CD4-positive, alpha-beta T cell treated with Interleukin-1 beta for 1 hour (primary cell): ENCODE results near the gene GTF3C5.
"Not testable (repeated sequence)": the region's sequence is repeated elsewhere in the genome, so short reads cannot be mapped to it uniquely, and the experiment has no call there.

Source experiments
- DNase-seq, 2 donors: peaks; one replicate each; pipeline ENCODE4 v3.0.0-alpha.2; 2020 to 2022

GTF3C5 gene, protein sequence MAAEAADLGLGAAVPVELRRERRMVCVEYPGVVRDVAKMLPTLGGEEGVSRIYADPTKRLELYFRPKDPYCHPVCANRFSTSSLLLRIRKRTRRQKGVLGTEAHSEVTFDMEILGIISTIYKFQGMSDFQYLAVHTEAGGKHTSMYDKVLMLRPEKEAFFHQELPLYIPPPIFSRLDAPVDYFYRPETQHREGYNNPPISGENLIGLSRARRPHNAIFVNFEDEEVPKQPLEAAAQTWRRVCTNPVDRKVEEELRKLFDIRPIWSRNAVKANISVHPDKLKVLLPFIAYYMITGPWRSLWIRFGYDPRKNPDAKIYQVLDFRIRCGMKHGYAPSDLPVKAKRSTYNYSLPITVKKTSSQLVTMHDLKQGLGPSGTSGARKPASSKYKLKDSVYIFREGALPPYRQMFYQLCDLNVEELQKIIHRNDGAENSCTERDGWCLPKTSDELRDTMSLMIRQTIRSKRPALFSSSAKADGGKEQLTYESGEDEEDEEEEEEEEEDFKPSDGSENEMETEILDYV

DNA sequence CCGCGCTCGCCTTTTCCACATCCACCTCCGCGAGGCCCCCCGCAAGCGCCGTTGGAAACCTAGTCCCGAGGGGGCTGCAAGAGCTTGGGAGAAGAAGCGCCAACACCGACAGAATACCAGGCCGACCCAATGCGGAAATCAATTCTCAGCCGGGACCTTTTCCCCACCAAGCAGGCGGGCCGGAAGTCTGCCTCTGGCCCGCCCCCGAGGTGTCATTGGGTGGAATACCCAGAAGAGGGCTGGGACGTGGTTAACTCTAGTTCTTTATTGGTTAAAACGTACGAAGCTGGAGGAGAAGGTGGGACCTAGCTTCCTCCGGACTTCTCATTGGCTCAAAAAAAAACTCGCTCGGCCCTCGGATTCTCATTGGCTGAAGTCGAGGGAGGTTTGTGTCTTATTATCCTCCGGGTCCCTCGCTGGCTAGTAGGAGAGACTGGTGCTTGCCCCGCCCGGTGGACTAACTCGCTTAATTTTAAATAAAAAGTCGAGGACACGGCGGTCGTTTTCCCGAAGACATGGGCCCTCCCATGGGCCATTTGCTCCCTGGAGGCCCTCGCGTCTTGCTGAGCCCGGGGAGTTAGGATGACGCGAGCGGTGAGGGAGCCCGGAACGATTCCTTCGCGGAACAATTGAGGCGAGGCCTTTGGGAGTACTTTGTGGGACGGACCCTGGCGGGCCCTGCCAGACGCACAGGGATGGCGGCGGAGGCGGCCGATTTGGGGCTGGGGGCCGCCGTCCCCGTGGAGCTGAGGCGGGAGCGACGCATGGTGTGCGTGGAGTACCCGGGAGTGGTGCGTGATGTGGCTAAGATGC, at the start of gene GTF3C5:
GTF3C5 (plus strand) TSS at position 681 of the 813 bp plus-strand sequence; CDS start at position 696, 15 bp downstream.
- DNase-seq = peak; percentile 95 to 96

DNA sequence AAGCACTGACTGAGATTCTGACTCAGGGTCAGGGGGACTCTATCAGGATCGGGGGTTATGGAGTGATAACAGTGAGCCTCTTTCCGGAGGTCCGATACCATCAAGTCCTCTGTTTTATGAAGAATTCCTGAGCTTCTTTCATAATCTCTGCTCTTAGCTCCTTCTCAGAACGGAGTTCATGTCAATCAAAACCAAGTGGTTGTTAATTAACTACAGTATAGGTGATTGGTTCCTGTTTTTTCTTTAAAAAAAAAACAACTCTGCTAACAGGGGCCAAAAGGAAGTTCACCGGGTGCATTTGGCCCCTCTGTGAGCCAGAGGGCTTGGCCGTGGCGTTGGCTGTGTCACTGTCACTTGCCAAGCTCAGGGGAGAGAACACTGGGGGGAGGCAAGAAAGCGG, 48.3 kb upstream of the GTF3C5 start:
- DNase-seq = no peak

DNA sequence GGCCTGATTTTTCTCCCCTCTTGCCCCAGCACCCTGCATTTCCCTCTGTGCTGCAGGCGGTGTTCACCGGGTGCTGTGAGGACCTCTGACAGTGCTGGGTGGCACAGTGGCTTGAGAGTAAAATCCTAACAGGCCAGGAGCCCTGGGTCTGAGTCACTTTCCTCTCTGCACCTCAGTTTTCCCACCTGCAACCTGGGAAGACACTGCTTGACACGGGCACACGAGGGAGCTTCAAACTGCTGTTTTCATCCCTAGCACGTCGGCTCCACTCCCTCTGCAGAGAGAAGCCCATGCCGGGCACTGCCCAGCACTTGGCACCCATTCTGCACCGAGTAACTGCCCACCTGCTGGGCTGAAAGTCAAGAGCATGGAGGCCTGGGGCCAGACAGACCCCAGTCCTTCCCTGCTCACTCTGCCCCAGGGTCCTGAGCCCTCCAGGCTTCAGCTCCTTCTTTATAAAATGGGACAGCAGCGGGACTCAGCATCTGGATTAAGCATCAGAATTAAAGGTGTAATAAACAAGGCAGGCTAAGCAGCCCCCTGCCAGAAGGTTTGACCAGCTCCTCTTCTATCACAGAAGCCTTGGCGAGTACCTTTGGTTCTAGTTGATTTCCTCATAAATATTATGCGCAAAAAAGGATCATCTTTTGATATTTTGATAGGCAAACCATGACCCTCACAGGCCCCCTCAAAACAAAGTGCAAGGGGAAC, 47.2 kb upstream of the GTF3C5 start:
- DNase-seq = no peak

DNA sequence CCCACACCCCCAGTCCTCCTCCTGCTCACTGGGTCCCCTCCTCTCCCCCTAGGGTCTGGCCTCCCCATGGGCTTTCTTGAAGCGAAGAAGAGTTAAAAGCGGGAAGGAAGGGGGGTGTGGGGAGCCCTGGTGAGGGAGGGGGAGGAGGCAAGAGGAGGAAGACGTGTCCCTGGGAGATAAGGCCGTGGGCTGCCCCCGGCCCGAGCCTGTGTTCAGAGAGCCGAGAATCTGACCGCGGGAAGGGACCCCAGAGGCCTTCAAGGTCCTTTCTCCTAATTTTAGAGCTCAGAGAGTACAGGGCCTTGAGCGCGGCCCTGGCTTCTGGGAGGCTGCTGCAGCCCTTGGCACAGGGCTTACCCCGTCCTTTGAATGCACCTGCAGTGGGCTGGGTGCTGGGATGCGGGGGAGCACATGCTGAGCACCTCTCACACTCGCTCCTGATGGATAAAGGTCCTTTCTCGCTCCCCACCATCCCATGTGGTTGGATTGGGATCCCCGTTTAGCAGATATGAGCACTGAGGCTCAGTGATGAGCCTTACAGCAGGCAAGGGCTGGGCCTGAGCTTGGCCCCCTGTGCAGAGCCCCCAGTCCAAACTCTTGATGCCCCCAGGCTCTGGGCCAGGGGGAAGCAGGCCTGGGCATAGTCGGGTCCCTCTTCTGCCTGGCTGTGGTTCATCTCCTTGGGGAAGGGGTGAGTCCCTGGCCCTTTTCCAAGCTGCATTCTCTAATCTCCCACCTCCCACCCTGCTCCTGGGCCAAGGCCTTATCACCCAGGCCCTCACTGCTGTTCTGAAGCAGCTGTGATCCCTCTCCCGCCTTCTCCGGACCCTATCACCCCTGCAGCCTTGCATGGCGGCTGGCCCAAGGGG, 46.4 kb upstream of the GTF3C5 start:
- no peak for DNase-seq

DNA sequence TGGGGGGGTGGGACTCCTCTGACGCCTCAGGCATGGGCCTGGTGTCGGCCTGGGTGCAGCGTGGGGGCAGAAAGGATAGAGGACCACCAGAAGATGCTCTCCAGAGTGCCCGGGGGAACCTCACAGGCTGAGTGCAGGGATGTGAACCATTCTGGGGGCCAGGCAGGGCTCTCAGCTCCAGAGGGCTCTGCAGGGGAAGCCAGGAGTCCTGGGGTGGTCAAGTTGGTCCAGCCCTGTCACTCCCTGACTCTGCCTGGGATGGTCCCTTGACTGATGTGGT, 45.8 kb upstream of the GTF3C5 start:
- DNase-seq = no peak

DNA sequence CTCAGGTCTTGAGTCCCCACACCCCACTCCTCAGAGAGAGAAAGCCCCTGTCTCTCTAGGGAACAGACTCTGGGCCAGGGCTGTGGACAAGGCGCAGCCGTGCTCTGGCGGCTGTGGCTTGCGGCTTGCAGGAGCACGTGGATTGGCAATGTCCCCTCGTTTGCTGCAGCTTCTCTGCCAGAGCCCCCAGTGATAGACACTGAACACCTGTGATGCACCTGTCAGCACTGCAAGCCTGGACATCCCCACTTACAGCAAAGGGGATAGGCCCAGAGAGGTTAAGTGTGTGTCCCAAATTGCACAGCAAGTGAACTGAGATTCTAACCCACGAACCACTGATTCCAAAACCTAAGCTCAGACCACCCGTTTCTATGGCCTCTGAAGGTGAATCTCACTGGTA, 45.3 kb upstream of the GTF3C5 start:
- DNase-seq = no peak

DNA sequence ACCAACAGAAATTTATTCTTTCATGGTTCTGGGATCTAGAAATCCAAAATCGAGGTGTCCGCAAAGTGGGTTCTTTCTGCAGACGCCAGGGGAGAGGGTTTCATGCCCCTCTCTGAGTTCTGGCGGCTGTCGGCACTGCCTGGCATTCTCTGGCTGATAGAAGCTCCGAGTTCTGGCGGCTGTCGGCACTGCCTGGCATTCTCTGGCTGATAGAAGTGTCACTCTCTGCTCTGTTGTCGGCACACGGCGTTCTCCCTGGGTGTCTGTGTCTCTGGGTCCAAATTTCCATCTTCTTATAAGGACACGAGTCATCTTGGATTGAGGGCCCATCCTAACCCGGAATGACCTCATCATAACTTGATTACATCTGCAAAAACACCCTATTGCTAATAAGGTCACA, 44.7 kb upstream of the GTF3C5 start:
- DNase-seq = no peak

DNA sequence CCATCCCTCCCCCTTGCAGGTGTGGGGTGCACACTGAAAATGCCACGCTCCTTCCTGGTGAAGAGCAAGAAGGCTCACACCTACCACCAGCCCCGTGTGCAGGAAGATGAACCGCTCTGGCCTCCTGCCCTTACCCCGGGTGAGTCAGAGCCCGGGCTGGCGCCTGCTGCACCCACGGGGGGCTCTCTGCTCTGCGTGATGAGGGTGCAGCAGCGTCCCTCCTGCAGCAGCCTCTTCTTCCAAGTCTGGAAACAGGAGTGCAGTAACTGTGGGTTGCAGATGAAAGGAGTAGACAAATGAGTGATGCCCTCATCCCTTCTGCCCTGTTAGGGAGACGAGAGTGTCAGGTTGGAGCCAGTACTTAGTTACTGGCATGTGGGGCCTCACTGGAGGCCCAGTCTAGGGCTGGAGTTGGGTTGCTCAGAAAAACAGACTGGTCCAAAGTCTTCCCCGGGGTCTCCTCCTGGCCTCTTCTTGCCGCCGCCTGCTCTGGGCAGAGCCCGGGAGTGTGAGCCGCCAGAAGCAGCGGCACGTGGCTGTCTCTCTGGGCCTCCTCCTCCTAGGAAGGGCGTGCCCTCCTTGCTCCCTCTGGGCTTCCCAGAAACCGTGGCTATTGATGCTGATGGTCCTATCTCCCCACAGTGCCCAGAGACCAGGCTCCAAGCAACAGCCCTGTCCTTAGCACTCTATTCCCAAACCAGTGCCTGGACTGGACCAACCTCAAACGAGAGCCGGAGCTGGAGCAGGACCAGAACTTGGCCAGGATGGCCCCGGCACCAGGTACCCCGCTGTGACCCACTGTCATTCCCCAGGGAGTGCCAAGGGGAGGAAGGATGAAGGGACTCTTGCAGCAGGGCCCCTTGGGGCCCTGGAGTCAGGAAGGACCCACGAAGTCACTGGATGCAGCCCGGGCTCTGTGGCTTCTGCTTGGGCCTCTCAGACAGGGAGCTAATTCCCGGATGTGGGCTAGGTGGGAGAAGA, 43.9 kb upstream of the GTF3C5 start:
- no peak for DNase-seq

DNA sequence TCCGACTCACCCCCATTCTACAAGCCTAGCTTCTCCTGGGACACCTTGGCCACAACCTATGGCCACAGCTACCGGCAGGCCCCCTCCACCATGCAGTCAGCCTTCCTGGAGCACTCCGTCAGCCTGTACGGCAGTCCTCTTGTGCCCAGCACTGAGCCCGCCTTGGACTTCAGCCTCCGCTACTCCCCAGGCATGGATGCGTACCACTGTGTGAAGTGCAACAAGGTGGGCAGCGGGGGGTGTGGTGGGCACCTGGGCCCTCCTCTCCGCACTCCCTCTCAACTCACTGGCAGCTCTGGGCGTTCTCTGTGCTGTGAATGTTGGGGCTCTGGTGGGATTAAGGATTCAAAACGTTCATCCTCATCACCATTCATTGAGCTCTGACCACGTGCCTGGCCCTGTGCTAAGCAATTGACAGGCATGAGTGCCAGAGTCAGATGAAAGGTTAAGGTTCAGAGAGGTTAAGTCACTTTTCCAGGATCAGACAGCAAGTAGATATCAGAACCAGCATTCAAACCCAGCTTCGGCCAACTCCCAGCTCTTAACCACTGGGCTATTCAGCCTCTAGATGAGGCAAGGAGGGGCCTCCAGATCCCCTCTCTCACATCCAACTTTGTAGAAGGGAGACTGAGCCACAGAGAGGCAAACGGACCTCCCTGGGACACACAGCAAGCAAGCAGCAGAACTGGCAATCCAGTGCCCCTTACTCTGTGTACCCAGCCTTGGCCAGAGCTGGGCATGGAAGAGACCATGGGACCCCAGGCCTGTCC, 42.4 kb upstream of the GTF3C5 start:
- no peak for DNase-seq

DNA sequence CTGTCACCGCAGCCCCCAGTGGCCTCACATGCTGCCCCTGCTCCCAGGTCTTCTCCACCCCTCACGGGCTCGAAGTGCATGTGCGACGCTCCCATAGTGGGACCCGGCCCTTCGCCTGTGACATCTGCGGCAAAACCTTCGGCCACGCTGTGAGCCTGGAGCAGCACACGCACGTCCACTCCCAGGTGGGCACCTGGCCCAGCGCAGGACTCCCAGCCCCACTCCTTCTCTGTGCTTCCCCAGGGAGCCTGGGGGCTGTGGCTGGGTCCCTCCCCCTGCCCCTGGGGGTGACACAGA, 41.8 kb upstream of the GTF3C5 start:
- no peak for DNase-seq

DNA sequence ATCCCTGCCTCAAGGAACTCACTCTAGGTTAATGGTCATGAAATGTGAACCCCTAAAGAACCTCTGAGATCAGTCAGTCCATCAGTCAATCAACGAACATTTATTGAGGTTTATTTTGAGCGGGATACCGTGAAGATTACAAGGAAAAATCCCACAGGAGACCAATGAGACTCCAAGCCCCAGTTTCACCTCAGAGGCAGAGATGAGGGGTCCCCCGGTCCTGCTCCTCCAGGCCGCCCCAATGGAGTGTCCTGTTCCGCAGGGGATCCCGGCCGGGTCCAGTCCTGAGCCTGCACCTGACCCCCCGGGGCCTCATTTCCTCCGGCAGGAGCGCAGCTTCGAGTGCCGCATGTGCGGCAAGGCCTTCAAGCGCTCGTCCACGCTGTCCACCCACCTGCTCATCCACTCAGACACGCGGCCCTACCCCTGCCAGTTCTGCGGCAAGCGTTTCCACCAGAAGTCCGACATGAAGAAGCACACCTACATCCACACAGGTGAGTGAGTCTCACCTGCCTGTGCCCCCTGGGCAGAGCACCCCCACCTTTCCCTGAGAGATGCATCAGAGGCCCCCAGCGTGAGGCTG, 41.3 kb upstream of the GTF3C5 start:
- DNase-seq = no peak

DNA sequence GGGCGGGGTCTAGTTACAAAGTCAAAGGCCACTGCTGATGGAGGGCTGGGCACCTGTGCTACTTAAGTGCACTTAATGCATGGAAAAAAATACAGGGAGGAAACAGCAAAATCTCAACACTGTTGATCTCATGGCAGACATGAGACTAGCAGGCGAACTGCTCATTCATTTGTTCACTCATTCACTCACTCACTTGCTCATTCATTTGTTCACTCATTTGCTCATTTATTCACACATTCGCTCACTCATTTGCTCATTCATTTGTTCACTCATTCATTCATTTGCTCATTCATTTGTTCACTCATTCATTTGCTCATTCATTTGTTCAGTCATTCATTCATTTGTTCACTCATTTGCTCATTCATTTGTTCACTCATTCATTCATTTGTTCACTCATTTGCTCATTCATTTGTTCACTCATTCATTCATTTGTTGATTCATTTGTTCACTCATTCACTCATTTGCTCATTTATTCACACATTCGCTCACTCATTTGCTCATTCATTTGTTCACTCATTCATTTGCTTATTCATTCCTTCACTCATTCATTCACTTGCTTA, 40.7 kb upstream of the GTF3C5 start:
- DNase-seq = not testable (repeated sequence)

DNA sequence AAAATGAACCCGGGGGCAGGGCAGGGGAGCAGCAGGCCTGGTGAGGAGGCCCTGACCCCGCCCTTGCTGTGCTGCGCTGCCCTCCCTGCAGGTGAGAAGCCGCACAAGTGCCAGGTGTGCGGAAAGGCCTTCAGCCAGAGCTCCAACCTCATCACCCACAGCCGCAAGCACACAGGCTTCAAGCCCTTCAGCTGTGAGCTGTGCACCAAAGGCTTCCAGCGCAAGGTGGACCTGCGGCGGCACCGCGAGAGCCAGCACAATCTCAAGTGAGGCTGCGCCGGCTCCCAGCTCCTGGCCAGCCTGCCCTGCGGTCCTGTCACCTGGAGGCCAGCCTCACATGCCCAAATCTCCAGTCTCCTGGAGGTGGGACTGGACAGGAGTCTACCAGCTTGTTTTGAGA, 40.0 kb upstream of the GTF3C5 start:
- DNase-seq = no peak

DNA sequence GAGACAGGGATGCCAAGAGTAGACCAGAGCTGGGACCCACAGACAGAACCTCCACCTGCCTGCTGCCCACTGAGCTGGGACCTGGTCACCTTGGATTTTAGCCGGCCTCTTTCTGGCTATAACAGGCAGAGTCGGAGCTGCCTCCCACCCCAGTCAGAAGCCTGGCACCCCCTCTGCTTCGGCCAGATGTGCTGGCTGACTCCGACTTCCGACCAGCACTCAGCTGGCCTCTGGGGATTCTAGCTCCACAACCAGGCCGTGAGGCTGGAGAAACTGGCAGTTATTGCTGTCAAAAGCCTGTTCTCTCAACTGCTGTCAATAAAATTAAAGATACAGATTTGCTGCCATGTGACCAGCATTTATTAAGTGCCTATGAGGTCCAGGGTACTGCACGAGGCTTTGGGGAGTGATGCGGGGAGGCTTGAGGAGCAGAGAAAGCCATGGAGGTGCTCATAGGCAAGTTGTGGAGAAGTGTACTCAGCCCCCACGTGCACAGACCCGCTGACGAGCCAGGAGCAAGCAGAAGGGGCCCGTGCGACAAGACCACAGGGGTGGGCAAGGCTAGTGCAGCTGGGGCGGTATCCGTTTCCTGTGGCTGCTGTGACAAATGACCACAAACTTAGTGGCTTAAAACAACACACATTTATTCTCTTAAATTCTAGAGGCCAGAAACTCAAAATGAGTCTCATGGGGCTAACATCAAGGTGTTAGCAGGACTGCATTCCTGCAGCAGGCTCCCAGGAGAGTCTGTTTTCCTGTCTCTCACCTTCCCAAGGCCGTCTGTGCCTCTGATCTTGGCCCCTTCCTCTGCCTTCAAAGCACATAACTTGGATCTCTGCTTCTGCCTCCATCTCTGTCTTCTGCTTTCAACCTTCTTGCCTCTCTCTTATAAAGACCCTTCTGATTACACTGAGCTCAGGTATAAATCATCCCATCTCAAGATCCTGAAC, 39.2 kb upstream of the GTF3C5 start:
- DNase-seq = no peak

DNA sequence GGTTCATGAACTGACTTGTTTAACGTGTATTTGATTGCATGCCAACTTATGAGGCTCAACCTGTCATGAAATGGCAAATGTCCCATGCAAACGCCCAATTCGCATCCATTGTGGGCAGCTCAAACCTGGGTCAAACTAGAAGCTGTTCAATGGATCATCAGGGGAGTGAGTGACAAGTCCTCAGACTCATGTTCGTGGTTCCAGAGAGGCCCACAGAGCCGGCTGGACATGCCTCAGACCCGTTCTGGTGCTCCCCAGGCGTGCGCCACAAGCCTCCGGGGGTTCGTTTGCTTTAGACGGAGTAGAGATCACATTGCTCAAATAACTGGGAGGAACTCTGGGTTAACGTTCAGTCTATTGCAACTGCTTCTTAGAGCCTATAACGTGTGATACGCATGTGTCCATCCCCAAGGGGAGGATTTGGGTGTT, 37.3 kb upstream of the GTF3C5 start:
- no peak for DNase-seq

DNA sequence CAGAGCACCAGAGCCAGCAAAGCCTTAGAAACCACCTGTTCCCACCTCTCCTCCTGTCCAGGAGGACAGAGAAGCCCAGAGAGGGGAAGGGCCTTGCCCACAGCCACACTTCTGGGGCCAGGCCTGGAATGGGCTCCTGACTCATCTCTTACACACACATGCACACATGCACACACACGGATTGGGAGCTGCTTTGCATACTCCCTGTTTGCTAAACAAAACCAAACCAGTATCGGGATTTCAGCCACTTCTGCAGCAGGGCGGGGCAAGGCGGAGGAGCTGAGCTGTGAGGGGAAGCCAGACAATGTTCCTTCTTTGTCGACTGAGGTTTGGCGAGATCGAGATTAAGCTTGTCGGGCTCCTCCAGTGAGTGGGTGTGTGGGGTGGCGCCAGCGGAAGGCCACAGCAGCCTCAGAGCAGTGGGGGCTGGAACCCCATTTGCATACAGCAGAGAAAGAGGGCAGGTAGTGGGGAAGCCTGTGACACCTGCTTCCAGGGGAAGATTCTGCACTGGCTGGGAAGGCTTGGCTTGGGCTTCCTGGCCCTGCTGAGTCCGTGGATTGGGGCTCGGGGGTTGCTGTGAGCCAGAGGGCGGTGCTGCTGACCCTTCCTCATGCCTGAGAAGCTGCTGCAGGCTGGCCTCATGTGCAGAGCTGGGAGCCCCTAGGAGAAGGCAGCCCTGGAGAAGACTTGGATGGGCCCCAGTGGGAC, 36.2 kb upstream of the GTF3C5 start:
- no peak for DNase-seq

DNA sequence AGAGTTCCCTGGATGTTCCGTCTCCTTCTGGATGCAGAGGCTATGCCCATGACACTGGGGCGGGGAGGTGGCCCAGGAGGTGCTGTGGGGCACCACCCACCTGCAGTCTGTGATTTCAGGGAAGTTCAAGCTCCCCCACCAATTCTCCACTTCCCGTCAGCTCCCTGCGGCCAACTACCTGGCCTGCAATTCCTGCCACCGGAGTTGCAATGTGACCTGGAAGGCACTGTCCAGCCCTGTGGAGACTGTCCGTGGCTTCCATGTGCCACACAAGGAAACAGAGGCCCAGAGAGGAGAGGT, 35.7 kb upstream of the GTF3C5 start:
- DNase-seq = no peak

DNA sequence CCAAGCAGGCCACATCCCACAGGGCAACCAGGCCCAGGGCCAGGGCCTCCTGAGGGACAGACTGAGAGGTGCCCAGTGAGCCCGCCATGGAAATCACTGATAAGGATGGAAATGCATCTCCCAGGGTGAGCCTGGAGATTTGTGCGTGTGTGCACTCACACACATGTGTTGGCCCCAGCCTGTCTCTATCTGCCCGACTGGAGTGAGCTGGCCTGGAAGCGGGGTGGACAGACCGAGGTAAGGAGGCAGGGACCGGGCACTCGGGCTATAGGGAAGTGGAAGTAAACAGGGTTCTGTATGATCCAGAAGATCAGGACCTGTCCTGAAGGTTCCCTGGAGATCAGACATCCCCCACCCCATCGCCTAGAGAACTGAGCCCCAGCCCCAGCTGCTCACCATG, 34.9 kb upstream of the GTF3C5 start:
- no peak for DNase-seq
